ENCODE data around the gene CELA2B. TPM values are rescaled to one million over a fixed set of nuclear protein-coding genes. Genes with fewer than 3 reads are reported as not detected.

The CELA2B gene
- total RNA-seq, 1 donor from 2014 or later: not detected

DNA sequence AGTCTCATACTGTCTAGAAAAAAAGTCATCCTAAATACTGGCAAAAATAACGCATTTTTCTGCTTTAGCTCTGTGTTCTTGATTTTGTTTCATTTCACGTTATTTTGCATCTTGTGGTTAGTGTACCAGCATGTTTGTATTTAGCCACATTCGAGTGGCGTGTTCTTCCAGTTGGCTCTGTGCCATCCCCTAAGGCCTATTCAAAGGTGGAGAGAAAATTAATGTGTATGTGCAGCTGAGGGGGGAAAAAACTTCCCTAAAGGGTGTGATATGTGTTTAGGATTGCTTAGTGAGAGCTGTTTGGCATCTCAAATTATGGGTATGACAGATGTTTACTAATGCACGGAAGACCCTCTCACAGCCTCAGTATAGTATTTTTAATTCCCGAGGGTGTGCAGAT, 62.9 kb downstream of the CELA2B start:
- Mint-ChIP-seq H3K9me3 (no peaks in the 10 kb centered on the region), H3K27ac (no peak overlapping the region), H3K4me3 (no peak overlapping the region), H3K4me1 (ENCODE audit: low read depth) (no peaks in the 10 kb centered on the region), H3K27me3 (ENCODE audit: insufficient read depth) (no peaks in the 10 kb centered on the region), H3K36me3 (ENCODE audit: low read depth) (peaks cover 40% of the 10 kb centered on the region)
- intact Hi-C loops (cut with micrococcal nuclease): no loop called here
- no peak for DNase-seq (ENCODE audit: low spot score)

DNA sequence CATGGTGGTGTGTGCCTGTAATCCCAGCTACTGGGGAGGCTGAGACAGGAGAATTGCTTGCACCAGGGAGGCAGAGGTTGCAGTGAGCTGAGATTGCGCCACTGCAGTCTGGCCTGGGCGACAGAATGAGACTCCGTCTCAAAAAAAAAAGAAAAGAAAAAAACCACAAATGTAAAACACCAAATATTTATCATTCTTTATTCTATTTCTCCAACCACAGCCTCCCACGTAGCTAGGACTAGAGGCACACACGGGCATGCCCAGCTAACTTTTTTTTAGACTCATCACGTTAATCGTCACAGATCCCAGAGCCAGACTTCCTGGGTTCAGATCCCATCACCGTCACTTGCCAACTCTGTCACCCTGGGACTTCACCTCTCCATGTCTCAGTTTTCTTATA, 64.3 kb downstream of the CELA2B start:
- Mint-ChIP-seq H3K4me1 (ENCODE audit: low read depth) (no peaks in the 10 kb centered on the region), H3K4me3 (no peak overlapping the region), H3K9me3 (no peaks in the 10 kb centered on the region), H3K36me3 (ENCODE audit: low read depth) (peaks cover 39% of the 10 kb centered on the region), H3K27me3 (ENCODE audit: insufficient read depth) (no peaks in the 10 kb centered on the region), H3K27ac (no peak overlapping the region)
- no peak for DNase-seq (ENCODE audit: low spot score)
- intact Hi-C loops (cut with micrococcal nuclease): no loop called here

Other genes starting within 250 kb of the CELA2B start
- not detected in 2 replicates for gene FHAD1, start 228.9 kb upstream of the CELA2B start, total RNA-seq
- gene EFHD2, start 66.2 kb upstream of the CELA2B start, total RNA-seq: 100 and 101 TPM in 2 replicates
- 0.29 and 0.57 TPM in 2 replicates for gene CTRC, start 37.7 kb upstream of the CELA2B start, total RNA-seq
- gene CELA2A, start 19.4 kb upstream of the CELA2B start, total RNA-seq: not detected in 2 replicates
- 19.5 and 21.0 TPM in 2 replicates for gene CASP9, start 48.1 kb downstream of the CELA2B start, total RNA-seq
- gene DNAJC16, start 50.7 kb downstream of the CELA2B start, total RNA-seq: 18.8 and 19.8 TPM in 2 replicates
- gene AGMAT, start 108.9 kb downstream of the CELA2B start, total RNA-seq: 34.4 and 34.5 TPM in 2 replicates
- 49.9 and 51.4 TPM in 2 replicates for gene DDI2, start 141.4 kb downstream of the CELA2B start, total RNA-seq
- gene PLEKHM2, start 208.2 kb downstream of the CELA2B start, total RNA-seq: 65.5 and 66.2 TPM in 2 replicates